ENCODE data around the gene PPCS. TPM values are rescaled to one million over a fixed set of nuclear protein-coding genes. Genes with fewer than 3 reads are reported as not detected.
A peak's percentile ranks its signal among the peaks of the same experiment; 100 is the strongest.

PPCS gene
- total and polyA plus RNA-seq, 9 of the 15 experiments (the other 6 are each of a cell fraction or from before 2014, with no cell fraction given), result 7.9 to 34.6 (median 14.8) TPM

GRCh38 chr1:42456010-42456753, at the start of gene PPCS, which contains the start of gene ZMYND12 (continued):
- TF ChIP-seq ARID3B (CRISPR knock-in tag; IDR thresholded peaks at IDR 0.05; ENCODE audit: borderline replicate concordance) (no peak), U2AF1 (optimal IDR thresholded peaks at IDR 0.05; ENCODE audit: low read depth, low read length) (peak; percentile 59), ZNF586 (CRISPR knock-in tag; conservative IDR thresholded peaks at IDR 0.05) (no peak), HNRNPL (IDR thresholded peaks at IDR 0.05; ENCODE audit: low read depth, low read length) (no peak), POLR2AphosphoS5 (IDR thresholded peaks at IDR 0.05; ENCODE audit: control insufficient read depth, insufficient read depth, low read depth, low read length) (peak; percentile 60; the same call in 1 of the 2 replicates), HMGN3 (IDR thresholded peaks at IDR 0.05; ENCODE audit: borderline replicate concordance, extremely low read depth, insufficient read length, low read depth, low read length) (peak; percentile 49), SRSF1 (IDR thresholded peaks at IDR 0.05; ENCODE audit: low read depth, low read length) (no peak), REST (IDR thresholded peaks at IDR 0.05; ENCODE audit: borderline replicate concordance) (no peak), REST (CRISPR knock-in tag; IDR thresholded peaks at IDR 0.05; ENCODE audit: low read depth) (peak; percentile 72; the same call in 1 of the 2 replicates), PHF8 (IDR thresholded peaks at IDR 0.05; ENCODE audit: borderline replicate concordance, low read length) (peak; percentile 90; the same call in 1 of the 2 replicates), BRD4 (IDR thresholded peaks at IDR 0.05) (peak; percentile 70; the same call in 1 of the 2 replicates), ZHX1 (conservative IDR thresholded peaks at IDR 0.05; ENCODE audit: low read length) (no peak), KLF13 (tag; IDR thresholded peaks at IDR 0.05; ENCODE audit: borderline replicate concordance, low read depth) (peak; percentile 78; the same call in 1 of the 2 replicates), ZKSCAN1 (IDR thresholded peaks at IDR 0.05; ENCODE audit: low read depth, low read length) (no peak)

All from K562 (cell line).